SK-N-SH (cell line): ENCODE data around the gene NEK6. TPM values are rescaled to one million over a fixed set of nuclear protein-coding genes. Genes with fewer than 3 reads are reported as not detected.

Experiments used
- CTCF ChIA-PET: fragments of 300-600, 350-600 bp; formaldehyde crosslinking; extraction: SDS; loops from one replicate; lab custom pipeline; 2021; lab: Yijun Ruan, JAX
- POLR2A ChIA-PET: fragments of 350-600 bp; sonication (Branson Sonifier 250); formaldehyde crosslinking; extraction: SDS; loops from one replicate; lab custom pipeline; 2020; ENCODE audit warnings: antibody characterized with exemption, inconsistent platforms; lab: Yijun Ruan, JAX
- DNase-seq: peaks from one replicate; pipeline ENCODE4 v3.0.0; 2012
- H2AFZ ChIP-seq: fragments of 200-600 bp; sonication (generic); 2 replicates; pipeline ENCODE4 v1.8.1; 2016; ENCODE audit warnings: antibody characterized with exemption, mild to moderate bottlenecking, low read depth
- H3F3A ChIP-seq: fragments of 200-600 bp; sonication (generic); replicated peaks from 2 replicates; pipeline ENCODE3; 2016; ENCODE audit warnings: antibody characterized with exemption, mild to moderate bottlenecking; ENCODE audit not compliant: insufficient read depth
- H3K27ac ChIP-seq, 2 experiments: fragments of 200-500 bp in 1 of 2; fragments of 200-600 bp in 1 of 2; sonication (Bioruptor generic) in 1 of 2; sonication (generic), shearing (Covaris generic) in 1 of 2; 2 replicates each; pipeline versions ENCODE4 v1.5.1 to v1.6.1; 2014 to 2016; ENCODE audit warnings: low read depth in 2 of 2, inconsistent platforms in 1 of 2, low read length in 1 of 2, mild to moderate bottlenecking in 1 of 2, mixed read lengths in 1 of 2
- H3K27me3 ChIP-seq: fragments of 200-600 bp; sonication (generic), shearing (Covaris generic); 2 replicates; pipeline ENCODE4 v1.6.1; 2016; ENCODE audit warnings: mixed run types; ENCODE audit not compliant: insufficient read depth
- H3K36me3 ChIP-seq, 2 experiments: fragments of 200-500 bp in 1 of 2; fragments of 200-600 bp in 1 of 2; sonication (Bioruptor generic) in 1 of 2; sonication (generic) in 1 of 2; replicated peaks in 1 of 2; 2 replicates each; pipeline versions ENCODE3 to v1.5.1; 2014 to 2016; ENCODE audit warnings: low read length in 1 of 2, mild to moderate bottlenecking in 1 of 2; ENCODE audit not compliant: insufficient read depth in 2 of 2, control insufficient read depth in 1 of 2
- H3K4me1 ChIP-seq, 2 experiments: fragments of 200-500 bp in 1 of 2; fragments of 200-600 bp in 1 of 2; sonication (Bioruptor generic) in 1 of 2; sonication (generic), shearing (Covaris generic) in 1 of 2; 2 replicates each; pipeline versions ENCODE4 v1.5.1 to v1.6.1; 2014 to 2016; ENCODE audit warnings: low read depth in 1 of 2, low read length in 1 of 2, mixed run types in 1 of 2; ENCODE audit not compliant: insufficient read depth in 2 of 2, control insufficient read depth in 1 of 2
- H3K4me2 ChIP-seq: fragments of 200-600 bp; sonication (generic), shearing (Covaris generic); 2 replicates; pipeline ENCODE4 v1.6.1; 2017; ENCODE audit warnings: mixed run types
- H3K4me3 ChIP-seq, 2 experiments: fragments of 200-500 bp in 1 of 2; fragments of 200-600 bp in 1 of 2; sonication (Bioruptor generic) in 1 of 2; sonication (generic), shearing (Covaris generic) in 1 of 2; 2 replicates each; pipeline versions ENCODE4 v1.5.1 to v1.8.1; 2014 to 2016; ENCODE audit warnings: low read depth in 2 of 2, inconsistent platforms in 1 of 2, low read length in 1 of 2, mild to moderate bottlenecking in 1 of 2, mixed read lengths in 1 of 2, moderate library complexity in 1 of 2
- H3K79me2 ChIP-seq: fragments of 200-600 bp; sonication (generic); 2 replicates; pipeline ENCODE4 v1.8.1; 2017; ENCODE audit warnings: mild to moderate bottlenecking; ENCODE audit not compliant: insufficient read depth
- H3K9ac ChIP-seq: fragments of 200-600 bp; sonication (generic); 2 replicates; pipeline ENCODE4 v1.6.1; 2017; ENCODE audit warnings: mixed run types
- H3K9me2 ChIP-seq: fragments of 200-600 bp; sonication (generic); 2 replicates; pipeline ENCODE4 v1.6.1; 2017; ENCODE audit warnings: mixed run types
- H3K9me3 ChIP-seq: fragments of 200-600 bp; sonication (generic); 2 replicates; pipeline ENCODE4 v1.6.1; 2017; ENCODE audit warnings: mixed run types, mild to moderate bottlenecking, moderate library complexity
- H4K20me1 ChIP-seq: fragments of 200-600 bp; sonication (generic); 2 replicates; pipeline ENCODE4 v1.6.1; 2017; ENCODE audit warnings: mild to moderate bottlenecking, mixed run types; ENCODE audit not compliant: insufficient read depth
- EP300 ChIP-seq, 2 experiments: IDR thresholded peaks; 2 replicates each; pipeline versions ENCODE4 v1.4.0 to v1.6.1; 2012; ENCODE audit warnings: borderline replicate concordance in 1 of 2, low read depth in 1 of 2, low read length in 1 of 2
- FOSL2 ChIP-seq: IDR thresholded peaks from 2 replicates; pipeline ENCODE4 v1.4.0; 2012; ENCODE audit warnings: low read depth, mild to moderate bottlenecking, moderate library complexity, borderline replicate concordance
- FOXM1 ChIP-seq: IDR thresholded peaks from 2 replicates; pipeline ENCODE4 v1.4.0; 2012; ENCODE audit warnings: low read depth, mild to moderate bottlenecking
- GATA2 ChIP-seq: sonication (generic); formaldehyde crosslinking; IDR thresholded peaks from 2 replicates; pipeline ENCODE4 v1.5.0; 2020; ENCODE audit warnings: mild to moderate bottlenecking, missing genetic modification reagents
- JUND ChIP-seq: IDR thresholded peaks from 2 replicates; pipeline ENCODE4 v1.4.0; 2012
- RFX5 ChIP-seq: IDR thresholded peaks from 2 replicates; pipeline ENCODE4 v1.6.1; 2012; ENCODE audit warnings: mild to moderate bottlenecking, improper control_type of control experiment, low read length
- ZBTB33 ChIP-seq: IDR thresholded peaks from 2 replicates; pipeline ENCODE4 v1.4.0; 2012; ENCODE audit warnings: low read depth, borderline replicate concordance
- WGBS: methylation state at CpG from one replicate; pipeline ENCODE4 v1.1.6; 2017; ENCODE audit warnings: low lambda C conversion rate; 5-methylcytosine and 5-hydroxymethylcytosine counted together
- polyA plus RNA-seq, 3 experiments: library from polyadenylated mRNA; depleted of rRNA; stranded (reverse); fragments of >200 nt; gene quantifications; 2 replicates each; pipeline ENCODE4 v1.2.3, GENCODE V29; 2012
- TF ChIP-seq, protein P1 (sequence below): fragments of 200-600 bp; sonication (generic); IDR thresholded peaks from 2 replicates; pipeline ENCODE4 v1.6.1; 2017; ENCODE audit warnings: antibody characterized with exemption, mild to moderate bottlenecking, moderate library complexity
- TF ChIP-seq, protein P2 (sequence below): fragments of 150-350 bp; IDR thresholded peaks from 2 replicates; pipeline ENCODE4 v1.6.1; 2017; ENCODE audit warnings: antibody characterized with exemption, low read length, low read depth, borderline replicate concordance

NEK6 gene
- polyA plus RNA-seq, 1 of the 3 experiments (the other 2 are of a cell fraction), result 89.8 TPM

GRCh38 chr9:124376329-124376728 is 118.6 kb downstream of the NEK6 start:
- POLR2A ChIA-PET, result interaction anchor here (2.4 kb wide), 1 partner anchor 13 kb away, joined by 6 read pairs; no protein-coding TSS in a partner anchor
- peaks cover 35 to 44% of the 10 kb centered on the region in 2 experiments for H3K36me3 ChIP-seq

GRCh38 chr9:124377551-124378406 is 120.0 kb downstream of the NEK6 start:
- Histone ChIP-seq H3F3A (peaks cover 4% of the 10 kb centered on the region), H3K79me2 (peaks cover 95% of the 10 kb centered on the region), H3K9me2 (no peaks in the 10 kb centered on the region), H3K4me1 (peaks cover 3 to 6% of the 10 kb centered on the region in 2 experiments; a peak in 2 of 4 replicates), H3K27me3 (no peaks in the 10 kb centered on the region), H3K4me2 (no peak overlapping the region), H3K27ac (no peak overlapping the region), H4K20me1 (peaks cover 31% of the 10 kb centered on the region), H3K4me3 (no peak overlapping the region), H3K9me3 (no peaks in the 10 kb centered on the region), H3K36me3 (peaks cover 40 to 49% of the 10 kb centered on the region in 2 experiments), H3K9ac (no peak overlapping the region), H2AFZ (no peak overlapping the region)
- WGBS, result 88% methylated on average over 10 of the region's 10 CpGs
- no peak for DNase-seq
- no peak for TF ChIP-seq GATA2
- no peak for TF ChIP-seq RFX5
- TF ChIP-seq FOXM1, result no peak
- TF ChIP-seq EP300 (IDR thresholded peaks at IDR 0.05; ENCODE audit: borderline replicate concordance in 1 of 2, low read depth in 1 of 2, low read length in 1 of 2), result no peak
- TF ChIP-seq, protein P1, sequence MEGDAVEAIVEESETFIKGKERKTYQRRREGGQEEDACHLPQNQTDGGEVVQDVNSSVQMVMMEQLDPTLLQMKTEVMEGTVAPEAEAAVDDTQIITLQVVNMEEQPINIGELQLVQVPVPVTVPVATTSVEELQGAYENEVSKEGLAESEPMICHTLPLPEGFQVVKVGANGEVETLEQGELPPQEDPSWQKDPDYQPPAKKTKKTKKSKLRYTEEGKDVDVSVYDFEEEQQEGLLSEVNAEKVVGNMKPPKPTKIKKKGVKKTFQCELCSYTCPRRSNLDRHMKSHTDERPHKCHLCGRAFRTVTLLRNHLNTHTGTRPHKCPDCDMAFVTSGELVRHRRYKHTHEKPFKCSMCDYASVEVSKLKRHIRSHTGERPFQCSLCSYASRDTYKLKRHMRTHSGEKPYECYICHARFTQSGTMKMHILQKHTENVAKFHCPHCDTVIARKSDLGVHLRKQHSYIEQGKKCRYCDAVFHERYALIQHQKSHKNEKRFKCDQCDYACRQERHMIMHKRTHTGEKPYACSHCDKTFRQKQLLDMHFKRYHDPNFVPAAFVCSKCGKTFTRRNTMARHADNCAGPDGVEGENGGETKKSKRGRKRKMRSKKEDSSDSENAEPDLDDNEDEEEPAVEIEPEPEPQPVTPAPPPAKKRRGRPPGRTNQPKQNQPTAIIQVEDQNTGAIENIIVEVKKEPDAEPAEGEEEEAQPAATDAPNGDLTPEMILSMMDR, result no peak
- no peak for TF ChIP-seq JUND
- TF ChIP-seq, protein P2, sequence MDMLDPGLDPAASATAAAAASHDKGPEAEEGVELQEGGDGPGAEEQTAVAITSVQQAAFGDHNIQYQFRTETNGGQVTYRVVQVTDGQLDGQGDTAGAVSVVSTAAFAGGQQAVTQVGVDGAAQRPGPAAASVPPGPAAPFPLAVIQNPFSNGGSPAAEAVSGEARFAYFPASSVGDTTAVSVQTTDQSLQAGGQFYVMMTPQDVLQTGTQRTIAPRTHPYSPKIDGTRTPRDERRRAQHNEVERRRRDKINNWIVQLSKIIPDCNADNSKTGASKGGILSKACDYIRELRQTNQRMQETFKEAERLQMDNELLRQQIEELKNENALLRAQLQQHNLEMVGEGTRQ, result no peak
- TF ChIP-seq ZBTB33, result no peak
- CTCF ChIA-PET, result interaction anchor here (1.3 to 6.9 kb wide), 4 partner anchors 12 to 251 kb away, joined by 3 to 87 read pairs (median 6); no protein-coding TSS in a partner anchor
- POLR2A ChIA-PET, result no interaction called here

More at GRCh38 chr9:124376329-124376728, 118.6 kb downstream of the NEK6 start:
- no peak for DNase-seq
- Histone ChIP-seq H2AFZ (no peak overlapping the region), H3K27me3 (no peaks in the 10 kb centered on the region), H3K4me3 (no peak overlapping the region), H4K20me1 (peaks cover 45% of the 10 kb centered on the region), H3K27ac (no peak overlapping the region), H3K9me2 (no peaks in the 10 kb centered on the region), H3F3A (no peaks in the 10 kb centered on the region), H3K9ac (no peak overlapping the region), H3K9me3 (no peaks in the 10 kb centered on the region), H3K4me2 (no peak overlapping the region), H3K79me2 (peaks cover 98% of the 10 kb centered on the region), H3K4me1 (peaks cover 3 to 5% of the 10 kb centered on the region in 2 experiments; a peak in 2 of 4 replicates)
- CTCF ChIA-PET, result interaction anchor here (2.1 to 6.9 kb wide), 2 partner anchors 14 to 250 kb away, joined by 8 to 87 read pairs; no protein-coding TSS in a partner anchor
- no peak for TF ChIP-seq FOSL2
- 100% methylated on average over 1 of the region's 1 CpG for WGBS
